Upper lobe of left lung (tissue), 6 donors: ENCODE data around the gene EGFL7. TPM values are rescaled to one million over a fixed set of nuclear protein-coding genes. Genes with fewer than 3 reads are reported as not detected.

Source experiments
- ATAC-seq, 2 donors: fragments of 200-7000 bp; cut with Tn5 transposase; one replicate each; pipeline ENCODE4 v1.9.1; 2022; ENCODE audit warnings: mild to moderate bottlenecking in 2 of 2, moderate library complexity in 2 of 2; ENCODE audit not compliant: low FRiP score in 2 of 2
- DNase-seq, 2 donors: peaks; one replicate each; pipeline ENCODE4 v3.0.0-alpha.2; 2019 to 2020
- H3K27ac ChIP-seq, 4 donors: fragments of 200-600 bp; sonication (generic); one replicate each; pipeline ENCODE4 v1.5.1; 2016 to 2019
- H3K27me3 ChIP-seq, 4 donors: fragments of 200-600 bp; sonication (generic); one replicate each; pipeline ENCODE4 v1.5.1; 2017 to 2019
- H3K36me3 ChIP-seq, 4 donors: fragments of 200-600 bp; sonication (generic); one replicate each; pipeline ENCODE4 v1.5.1; 2016 to 2019
- H3K4me1 ChIP-seq, 4 donors: fragments of 200-600 bp; sonication (generic); one replicate each; pipeline ENCODE4 v1.5.1; 2018 to 2019
- H3K4me3 ChIP-seq, 4 donors: fragments of 200-600 bp; sonication (generic); one replicate each; pipeline ENCODE4 v1.5.1; 2017 to 2019; ENCODE audit warnings: mild to moderate bottlenecking in 2 of 4, moderate library complexity in 1 of 4
- H3K9me3 ChIP-seq, 4 donors: fragments of 200-600 bp; sonication (generic); one replicate each; pipeline ENCODE4 v1.5.1; 2018 to 2019
- EP300 ChIP-seq, 4 donors: sonication (generic); formaldehyde crosslinking; IDR thresholded peaks; one replicate each; pipeline ENCODE4 v1.5.1; 2017; ENCODE audit warnings: antibody characterized with exemption in 4 of 4, control low read depth in 2 of 4
- POLR2A ChIP-seq, 4 donors: fragments of 450-650 bp; IDR thresholded peaks; one replicate each; pipeline ENCODE4 v1.5.1; 2016 to 2017; ENCODE audit warnings: antibody characterized with exemption in 4 of 4, mild to moderate bottlenecking in 2 of 4
- POLR2AphosphoS5 ChIP-seq, 2 donors: sonication (generic); formaldehyde crosslinking; IDR thresholded peaks; one replicate each; pipeline ENCODE4 v1.5.1; 2017; ENCODE audit warnings: antibody characterized with exemption in 2 of 2
- WGBS, 2 donors: methylation state at CpG; one replicate each; pipeline ENCODE4 v1.1.5; 2017 to 2018; 5-methylcytosine and 5-hydroxymethylcytosine counted together
- total RNA-seq, 6 donors: library from RNA; depleted of rRNA in 4 of 6; stranded (reverse); fragments of >200 nt in 4 of 6; gene quantifications; one replicate each; pipeline versions ENCODE4 v1.1.0 to v1.2.1, GENCODE V29; 2016 to 2021
- TF ChIP-seq, protein P1 (sequence below), 6 experiments: fragments of 450-650 bp in 4 of 6; fragments of 200-600 bp in 2 of 6; sonication (generic) in 2 of 6; IDR thresholded peaks; one replicate each; pipeline ENCODE4 v1.5.1; 2016 to 2019; ENCODE audit warnings: antibody characterized with exemption in 6 of 6
- donor health status: DM: no; HTN: no; CAD: no; lungs with moderate emphysema.
- donor health status: DM: no; HTN: yes; CAD: no; lungs with severe emphysema.

EGFL7 gene
- 100 to 1,000 TPM in 5 of 6 donors, 10 to 100 TPM in 1; 77.9 to 321 (median 165) TPM for total RNA-seq

- peaks cover 8 to 23% (median 16%) of the 10 kb centered on the region in 4 donors for H3K4me1 ChIP-seq
- DNase-seq: peak; percentile 64 to 79
- H3K27me3 ChIP-seq: peaks cover 0 to 32% (median 11%) of the 10 kb centered on the region in 4 donors
- no peaks in the 10 kb centered on the region for H3K9me3 ChIP-seq
- H3K36me3 ChIP-seq: peaks cover 0 to 40% (median 19%) of the 10 kb centered on the region in 4 donors
- H3K4me3 ChIP-seq: peak within 1 kb of the TSS; percentile 52 to 65 (median 62)
- TF ChIP-seq POLR2A (IDR thresholded peaks at IDR 0.05) (peak; percentile 49 to 93 (median 72)), EP300 (IDR thresholded peaks at IDR 0.05) (peak in 2 of 4 donors; percentile 93 to 98), POLR2AphosphoS5 (IDR thresholded peaks at IDR 0.05) (peak; percentile 97)
- TF ChIP-seq, protein P1, sequence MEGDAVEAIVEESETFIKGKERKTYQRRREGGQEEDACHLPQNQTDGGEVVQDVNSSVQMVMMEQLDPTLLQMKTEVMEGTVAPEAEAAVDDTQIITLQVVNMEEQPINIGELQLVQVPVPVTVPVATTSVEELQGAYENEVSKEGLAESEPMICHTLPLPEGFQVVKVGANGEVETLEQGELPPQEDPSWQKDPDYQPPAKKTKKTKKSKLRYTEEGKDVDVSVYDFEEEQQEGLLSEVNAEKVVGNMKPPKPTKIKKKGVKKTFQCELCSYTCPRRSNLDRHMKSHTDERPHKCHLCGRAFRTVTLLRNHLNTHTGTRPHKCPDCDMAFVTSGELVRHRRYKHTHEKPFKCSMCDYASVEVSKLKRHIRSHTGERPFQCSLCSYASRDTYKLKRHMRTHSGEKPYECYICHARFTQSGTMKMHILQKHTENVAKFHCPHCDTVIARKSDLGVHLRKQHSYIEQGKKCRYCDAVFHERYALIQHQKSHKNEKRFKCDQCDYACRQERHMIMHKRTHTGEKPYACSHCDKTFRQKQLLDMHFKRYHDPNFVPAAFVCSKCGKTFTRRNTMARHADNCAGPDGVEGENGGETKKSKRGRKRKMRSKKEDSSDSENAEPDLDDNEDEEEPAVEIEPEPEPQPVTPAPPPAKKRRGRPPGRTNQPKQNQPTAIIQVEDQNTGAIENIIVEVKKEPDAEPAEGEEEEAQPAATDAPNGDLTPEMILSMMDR (IDR thresholded peaks at IDR 0.05): peak in 1 of 6 experiments; percentile 13
- WGBS, 2 donors: 60 to 61% methylated on average over 9 to 31 of the region's 38 CpGs
- ATAC-seq: peak in 1 of 2 donors; percentile 31
- peak within 1 kb of the TSS; percentile 91 to 96 (median 92) for H3K27ac ChIP-seq
Measured at GRCh38 chr9:136662656-136663581, at the start of gene EGFL7. Gene EGFL7, plus strand, starts transcription at chr9:136662916. Its CDS starts 5,367 bp downstream, at chr9:136668283.

GRCh38 chr9:136613824-136614371 is 48.8 kb upstream of the EGFL7 start:
- Histone ChIP-seq H3K9me3 (no peaks in the 10 kb centered on the region), H3K27ac (peak overlapping the region; percentile 36 to 60 (median 48)), H3K4me3 (no peak overlapping the region), H3K27me3 (no peaks in the 10 kb centered on the region), H3K36me3 (no peaks in the 10 kb centered on the region), H3K4me1 (peaks cover 16 to 45% (median 27%) of the 10 kb centered on the region in 4 donors)
- 64 to 87% methylated on average over 6 to 16 of the region's 19 CpGs for WGBS, 2 donors
- ATAC-seq: no peak
- TF ChIP-seq, protein P1 (IDR thresholded peaks at IDR 0.05): no peak
- no peak for TF ChIP-seq POLR2A (IDR thresholded peaks at IDR 0.05)
- no peak for TF ChIP-seq EP300 (IDR thresholded peaks at IDR 0.05)
- TF ChIP-seq POLR2AphosphoS5 (IDR thresholded peaks at IDR 0.05): no peak
- DNase-seq: no peak

DNA sequence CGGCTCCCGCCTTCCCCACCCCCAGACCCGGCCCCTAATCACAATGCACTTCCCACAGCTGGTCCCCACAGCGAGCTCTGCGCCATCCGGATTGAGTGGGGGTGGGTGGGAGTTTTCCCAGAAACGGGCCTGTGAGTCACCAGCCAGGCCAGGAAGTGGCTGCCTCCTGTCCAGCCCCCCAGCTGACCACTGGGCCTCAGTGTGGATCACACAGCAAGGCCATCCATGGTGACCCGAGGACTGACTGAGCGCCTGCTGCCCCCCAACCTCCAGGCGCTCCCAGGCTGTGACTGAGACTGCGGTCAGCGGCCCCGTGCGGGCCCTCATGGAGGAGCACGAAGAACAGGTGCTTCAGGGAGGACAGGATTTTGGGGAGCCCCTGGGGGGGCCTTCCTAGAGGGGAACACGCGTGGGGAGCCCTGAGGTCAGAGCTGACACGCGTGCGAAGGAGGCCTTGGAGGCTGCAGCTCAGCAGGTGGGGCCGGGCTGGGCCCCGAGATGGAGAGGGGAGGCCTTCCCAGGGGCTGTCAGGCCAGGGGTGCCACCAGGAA is 48.3 kb upstream of the EGFL7 start:
- peak in 1 of 2 donors; percentile 72 for DNase-seq
- WGBS, 2 donors: 73 to 78% methylated on average over 17 to 22 of the region's 22 CpGs
- no peaks in the 10 kb centered on the region for H3K36me3 ChIP-seq
- no peaks in the 10 kb centered on the region for H3K27me3 ChIP-seq
- peak overlapping the region; percentile 36 to 60 (median 48) for H3K27ac ChIP-seq
- no peak overlapping the region for H3K4me3 ChIP-seq
- peaks cover 21 to 51% (median 32%) of the 10 kb centered on the region in 4 donors for H3K4me1 ChIP-seq
- H3K9me3 ChIP-seq: no peaks in the 10 kb centered on the region
- peak in 1 of 2 donors; percentile 7 for ATAC-seq
- TF ChIP-seq, protein P1 (IDR thresholded peaks at IDR 0.05): no peak
- TF ChIP-seq POLR2A (IDR thresholded peaks at IDR 0.05) (no peak), EP300 (IDR thresholded peaks at IDR 0.05) (peak in 1 of 4 donors; percentile 61), POLR2AphosphoS5 (IDR thresholded peaks at IDR 0.05) (peak; percentile 52 to 66)

DNA sequence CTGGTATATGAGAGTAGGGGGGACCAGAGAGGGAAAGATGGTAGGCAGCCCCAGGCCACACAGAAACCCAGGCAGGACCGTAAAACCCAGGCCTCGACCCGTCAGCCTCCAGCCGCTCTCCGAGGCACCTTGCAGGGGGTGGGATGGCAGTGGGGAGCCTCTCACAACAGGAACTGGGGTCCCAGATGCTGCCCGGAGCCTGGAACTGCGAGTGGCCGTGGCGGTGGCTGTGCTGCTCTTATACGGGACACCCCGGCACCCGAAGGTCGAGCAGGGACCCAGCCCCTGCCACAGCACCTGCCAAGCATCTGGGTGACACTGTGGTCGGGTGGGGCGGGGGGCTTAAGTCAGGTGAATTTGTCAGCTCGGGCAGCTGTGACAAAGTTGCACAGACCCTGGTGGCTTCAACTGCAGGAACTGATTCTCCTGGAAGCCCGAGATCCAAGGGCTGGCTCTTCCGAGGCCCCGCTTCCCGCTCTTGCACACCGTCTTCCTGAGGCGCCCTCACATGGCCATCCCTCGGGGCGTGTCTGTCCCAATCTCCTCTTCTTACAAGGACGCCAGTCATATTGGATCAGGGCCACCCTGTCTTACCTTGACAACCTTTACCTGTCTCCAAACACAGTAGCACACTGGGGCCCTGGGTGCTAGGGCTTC is 47.6 kb upstream of the EGFL7 start:
- no peaks in the 10 kb centered on the region for H3K27me3 ChIP-seq
- H3K36me3 ChIP-seq: no peaks in the 10 kb centered on the region
- peak overlapping the region; percentile 36 to 55 (median 48) for H3K27ac ChIP-seq
- H3K4me1 ChIP-seq: peaks cover 27 to 56% (median 38%) of the 10 kb centered on the region in 4 donors
- WGBS, 2 donors: 73 to 81% methylated on average over 7 to 25 of the region's 25 CpGs
- H3K4me3 ChIP-seq: no peak overlapping the region
- no peak for TF ChIP-seq EP300 (IDR thresholded peaks at IDR 0.05)
- TF ChIP-seq, protein P1 (IDR thresholded peaks at IDR 0.05): peak in 2 of 6 experiments; percentile 15 to 24
- no peaks in the 10 kb centered on the region for H3K9me3 ChIP-seq
- DNase-seq (peak in 1 of 2 donors; percentile 60), ATAC-seq (no peak)
